SK-N-MC (cell line): ENCODE measurements around the gene MRPL23.
"Not testable (repeated sequence)": the region's sequence is repeated elsewhere in the genome, so short reads cannot be mapped to it uniquely, and the experiment has no call there.

Experiments used
- DNase-seq: peaks from one replicate; pipeline ENCODE4 v3.0.0-alpha.2; 2011; ENCODE audit warnings: low read depth, low spot score
- H3K27ac ChIP-seq: fragments of 200-600 bp; sonication (generic); 2 replicates; pipeline ENCODE4 v1.5.1; 2016; ENCODE audit warnings: mixed run types
- H3K36me3 ChIP-seq: fragments of 200-600 bp; sonication (generic); 2 replicates; pipeline ENCODE4 v1.6.1; 2017; ENCODE audit warnings: antibody characterized with exemption, low read length, mixed read lengths; ENCODE audit not compliant: insufficient read depth
- H3K4me3 ChIP-seq: fragments of 200-600 bp; sonication (generic); 2 replicates; pipeline ENCODE4 v1.5.1; 2016
- H3K9ac ChIP-seq: fragments of 200-600 bp; sonication (generic); 2 replicates; pipeline ENCODE4 v1.8.0; 2017; ENCODE audit warnings: mixed run types, mixed read lengths; ENCODE audit not compliant: insufficient read length
- H3K9me3 ChIP-seq: fragments of 200-600 bp; sonication (generic); 2 replicates; pipeline ENCODE4 v1.6.1; 2017; ENCODE audit warnings: low read depth, mild to moderate bottlenecking, antibody characterized with exemption, low read length, moderate library complexity, mixed read lengths
- EZH2 ChIP-seq: fragments of 200-600 bp; sonication (generic); IDR thresholded peaks from one replicate; pipeline ENCODE4 v1.6.1; 2017; ENCODE audit warnings: antibody characterized with exemption
- FOXP2 ChIP-seq: optimal IDR thresholded peaks from 2 replicates; pipeline ENCODE3; 2011; ENCODE audit warnings: mild to moderate bottlenecking, moderate library complexity; ENCODE audit not compliant: insufficient read depth; ENCODE audit errors: extremely low read length, control extremely low read depth
- POLR2AphosphoS5 ChIP-seq: IDR thresholded peaks from 2 replicates; pipeline ENCODE4 v1.6.1; 2012; ENCODE audit warnings: mild to moderate bottlenecking, low read depth, low read length, borderline replicate concordance

Gene MRPL23

DNA sequence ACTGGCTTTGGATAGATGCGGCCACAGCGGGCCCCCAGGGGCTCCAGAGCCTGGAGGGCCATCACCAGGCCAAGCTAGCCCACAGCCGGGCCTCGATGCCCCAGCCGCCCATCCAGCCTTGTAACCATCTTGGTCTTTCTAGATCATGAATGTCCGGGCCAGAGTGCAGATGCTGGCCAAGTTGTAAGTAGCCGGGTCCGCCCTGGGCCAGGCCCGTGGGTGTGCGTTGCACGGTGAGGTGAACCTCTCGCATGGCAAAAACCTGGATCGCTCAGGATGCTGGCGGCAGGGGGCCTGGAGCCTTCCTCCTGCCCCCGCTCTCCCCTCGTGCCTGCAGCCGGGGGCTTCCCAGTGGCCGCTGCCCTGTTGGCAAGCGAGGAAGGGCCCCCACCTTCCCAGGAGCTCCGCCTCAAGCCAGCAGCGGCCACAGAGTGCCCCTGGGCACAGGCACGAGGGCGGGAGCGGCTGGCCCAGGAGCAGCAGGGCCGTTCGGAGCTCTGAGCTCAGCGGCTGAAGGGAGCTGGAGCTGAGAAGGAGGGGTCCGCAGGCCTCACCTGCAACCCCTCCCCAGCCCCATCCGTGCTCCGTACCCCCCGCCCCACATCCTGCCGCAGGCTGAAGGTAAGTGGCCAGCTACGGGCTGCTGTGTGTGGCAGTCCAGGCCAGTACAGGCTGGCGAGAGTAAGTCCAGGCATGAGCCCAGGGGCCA is 10.9 kb upstream of the MRPL23 start:
- H3K9me3 ChIP-seq, result no peaks in the 10 kb centered on the region
- DNase-seq, result no peak
- no peak for TF ChIP-seq POLR2AphosphoS5
- no peak for TF ChIP-seq FOXP2
- TF ChIP-seq EZH2, result no peak
- H3K9ac ChIP-seq, result no peak overlapping the region
- no peaks in the 10 kb centered on the region for H3K36me3 ChIP-seq
- no peak overlapping the region for H3K27ac ChIP-seq
- no peak overlapping the region for H3K4me3 ChIP-seq

DNA sequence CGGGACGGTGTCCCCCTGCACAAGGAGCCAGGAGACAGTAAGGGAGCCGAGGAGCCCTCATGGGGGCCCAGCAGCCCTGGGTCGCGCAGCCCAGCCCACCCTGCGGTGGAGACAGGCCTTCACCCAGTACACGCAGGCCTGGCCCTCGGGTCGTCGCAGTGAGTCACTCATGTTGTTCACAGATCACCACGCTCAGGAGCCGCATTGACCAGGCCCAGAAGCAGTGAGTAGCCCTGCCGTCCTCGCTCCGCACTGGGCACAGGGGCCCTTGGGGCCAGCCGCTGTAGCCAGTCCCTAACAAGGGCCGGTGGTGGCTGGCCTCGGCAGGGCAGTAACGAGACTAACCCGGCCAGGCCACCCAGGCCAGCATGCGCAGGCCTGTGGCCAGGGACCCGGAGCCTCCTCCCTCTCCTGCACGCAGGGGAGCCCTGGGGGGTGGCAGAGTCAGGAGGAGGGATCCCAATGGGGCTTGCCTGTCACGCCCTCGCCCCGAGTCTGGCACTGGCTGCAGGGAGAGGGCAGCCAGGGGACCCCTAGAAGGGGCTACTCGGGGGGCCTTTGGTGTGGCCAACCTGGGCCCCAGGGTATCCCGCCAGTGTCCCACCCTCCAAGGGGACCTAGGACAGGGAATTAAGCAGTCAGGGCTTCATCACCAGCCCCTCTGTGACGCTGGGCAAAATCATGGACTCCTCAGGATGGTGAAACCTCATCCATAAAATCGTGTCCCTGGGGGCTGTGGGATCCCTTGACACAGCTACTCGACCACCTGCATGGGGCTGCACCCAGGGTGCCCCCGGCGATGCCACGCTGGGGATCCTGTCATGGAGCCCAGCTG is 10.1 kb upstream of the MRPL23 start:
- Histone ChIP-seq H3K9me3 (no peaks in the 10 kb centered on the region), H3K36me3 (no peaks in the 10 kb centered on the region), H3K9ac (no peak overlapping the region), H3K27ac (no peak overlapping the region), H3K4me3 (no peak overlapping the region)
- DNase-seq, result no peak
- TF ChIP-seq FOXP2, result no peak
- TF ChIP-seq POLR2AphosphoS5, result no peak
- no peak for TF ChIP-seq EZH2

DNA sequence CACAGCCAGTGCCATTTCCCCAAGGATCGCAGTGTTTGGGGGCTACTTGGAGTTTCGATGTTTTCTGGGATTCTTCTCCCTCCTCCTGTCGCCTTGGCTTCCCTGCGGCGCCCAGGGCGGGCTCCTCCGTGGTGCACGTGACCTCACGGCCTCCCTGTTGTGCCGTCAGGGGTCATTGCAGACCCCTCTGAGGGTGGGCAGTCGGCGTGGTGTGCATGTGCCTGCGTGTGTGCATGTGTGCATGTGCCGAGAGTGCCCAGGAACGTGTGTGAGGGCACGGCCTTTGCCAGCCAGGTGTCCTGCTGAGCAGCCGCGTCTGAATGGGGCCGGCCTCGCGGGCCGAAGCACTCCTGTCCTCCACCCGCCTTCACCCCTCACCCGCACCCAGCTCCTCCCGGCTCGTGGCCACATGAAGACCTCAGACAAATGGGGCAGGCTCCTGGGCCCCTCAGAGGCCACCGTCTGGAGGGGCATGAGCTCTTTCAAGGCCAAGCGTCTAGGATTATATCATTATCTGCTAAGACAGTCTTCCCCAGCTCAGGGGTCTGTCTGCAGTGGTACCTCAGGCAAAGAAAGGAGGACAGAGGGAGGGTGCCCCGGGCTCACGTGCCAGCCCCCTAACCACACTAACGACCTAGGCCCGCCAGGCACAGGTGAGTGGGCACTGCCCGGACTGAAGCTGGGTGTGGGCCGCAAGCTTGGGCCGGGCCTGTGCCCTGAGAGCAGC is 9.4 kb upstream of the MRPL23 start:
- H3K4me3 ChIP-seq, result no peak overlapping the region
- no peak for DNase-seq
- H3K9ac ChIP-seq, result no peak overlapping the region
- no peak overlapping the region for H3K27ac ChIP-seq
- no peaks in the 10 kb centered on the region for H3K36me3 ChIP-seq
- H3K9me3 ChIP-seq, result no peaks in the 10 kb centered on the region
- TF ChIP-seq EZH2 (no peak), FOXP2 (no peak), POLR2AphosphoS5 (no peak)

DNA sequence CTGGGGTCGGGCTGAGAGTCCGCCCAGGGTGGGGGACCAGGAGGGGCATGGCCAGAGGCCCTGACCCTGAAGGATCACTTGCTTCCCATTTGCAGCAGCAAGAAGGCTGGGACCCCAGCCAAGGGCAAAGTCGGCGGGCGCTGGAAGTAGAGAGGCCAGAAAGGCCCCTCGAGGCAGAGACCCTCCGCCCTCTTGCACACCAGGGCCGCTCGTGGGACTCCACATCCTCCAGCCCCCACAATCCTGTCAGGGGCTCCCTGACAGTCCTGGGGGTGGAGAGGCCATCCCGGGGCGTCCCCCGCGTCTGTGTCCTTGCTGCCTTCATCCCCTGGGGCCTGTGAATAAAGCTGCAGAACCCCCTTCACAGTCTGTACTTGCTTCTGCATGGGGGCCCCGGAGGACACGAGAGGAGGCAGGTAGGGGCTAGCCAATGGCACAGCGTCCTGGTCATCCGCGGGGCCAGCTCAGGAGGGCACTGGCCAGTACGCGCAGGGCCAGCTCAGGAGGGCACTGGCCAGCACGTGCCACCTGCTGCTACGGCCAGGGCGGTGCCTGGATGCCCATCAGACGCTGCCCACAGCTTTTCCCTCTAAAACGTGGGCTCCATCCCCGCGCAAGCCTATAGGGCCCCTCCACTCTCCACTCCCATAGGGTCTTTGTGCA is 8.7 kb upstream of the MRPL23 start:
- Histone ChIP-seq H3K36me3 (no peaks in the 10 kb centered on the region), H3K4me3 (no peak overlapping the region), H3K9ac (no peak overlapping the region), H3K9me3 (no peaks in the 10 kb centered on the region), H3K27ac (no peak overlapping the region)
- DNase-seq, result no peak
- TF ChIP-seq POLR2AphosphoS5, result no peak
- TF ChIP-seq EZH2, result no peak
- TF ChIP-seq FOXP2, result no peak

DNA sequence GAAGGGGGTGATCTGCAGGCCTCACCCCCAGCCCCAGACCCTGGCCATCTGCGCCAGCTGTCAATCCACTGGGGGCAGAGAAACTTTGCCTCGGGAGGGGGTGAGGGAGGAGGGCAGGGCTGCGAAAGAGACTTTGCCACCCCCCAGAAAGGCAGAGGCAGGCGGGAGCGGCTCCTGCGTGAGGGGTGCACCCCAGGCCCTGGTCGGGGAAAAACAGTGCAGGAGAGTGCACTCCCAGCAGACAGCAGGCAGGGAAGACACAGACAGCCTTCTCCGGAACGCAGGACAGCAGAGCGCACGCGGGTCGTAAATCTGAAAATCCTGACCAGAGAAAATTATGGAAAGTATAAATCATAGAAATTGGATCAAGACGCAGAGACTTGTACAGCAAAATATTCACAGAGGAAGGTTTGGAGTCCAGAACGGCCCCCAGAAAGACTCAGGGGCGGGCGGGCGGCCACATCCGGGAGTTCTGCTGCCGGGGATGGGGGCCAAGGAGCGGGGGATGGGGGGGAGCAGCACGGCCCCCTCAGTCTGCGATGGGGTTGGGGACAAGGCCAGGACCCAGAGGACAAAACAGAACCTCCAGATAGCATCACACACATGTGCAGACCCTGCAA is 8.0 kb upstream of the MRPL23 start:
- no peak overlapping the region for H3K9ac ChIP-seq

DNA sequence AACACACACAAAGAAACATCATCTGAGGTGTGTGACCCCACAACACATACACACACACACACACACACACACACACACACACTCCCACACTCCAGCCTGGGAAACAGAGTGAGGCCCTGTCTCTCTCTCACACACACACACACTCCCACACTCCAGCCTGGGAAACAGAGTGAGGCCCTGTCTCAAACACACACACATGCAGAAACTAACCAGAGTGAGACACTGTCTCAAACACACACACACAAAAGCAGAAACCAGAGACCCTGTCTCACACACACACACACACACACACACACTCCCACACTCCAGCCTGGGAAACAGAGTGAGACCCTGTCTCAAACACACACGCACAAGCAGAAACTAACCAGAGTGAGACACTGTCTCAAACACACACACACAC is 7.3 kb upstream of the MRPL23 start:
- not testable (repeated sequence) for H3K9ac ChIP-seq, H3K27ac ChIP-seq, H3K36me3 ChIP-seq, H3K4me3 ChIP-seq, DNase-seq, H3K9me3 ChIP-seq

More for the DNA sequence above, 8.0 kb upstream of the MRPL23 start:
- Histone ChIP-seq H3K9me3 (no peaks in the 10 kb centered on the region), H3K4me3 (no peak overlapping the region), H3K36me3 (no peaks in the 10 kb centered on the region), H3K27ac (no peak overlapping the region)
- no peak for DNase-seq
- no peak for TF ChIP-seq POLR2AphosphoS5
- TF ChIP-seq FOXP2, result no peak
- TF ChIP-seq EZH2, result no peak

DNA sequence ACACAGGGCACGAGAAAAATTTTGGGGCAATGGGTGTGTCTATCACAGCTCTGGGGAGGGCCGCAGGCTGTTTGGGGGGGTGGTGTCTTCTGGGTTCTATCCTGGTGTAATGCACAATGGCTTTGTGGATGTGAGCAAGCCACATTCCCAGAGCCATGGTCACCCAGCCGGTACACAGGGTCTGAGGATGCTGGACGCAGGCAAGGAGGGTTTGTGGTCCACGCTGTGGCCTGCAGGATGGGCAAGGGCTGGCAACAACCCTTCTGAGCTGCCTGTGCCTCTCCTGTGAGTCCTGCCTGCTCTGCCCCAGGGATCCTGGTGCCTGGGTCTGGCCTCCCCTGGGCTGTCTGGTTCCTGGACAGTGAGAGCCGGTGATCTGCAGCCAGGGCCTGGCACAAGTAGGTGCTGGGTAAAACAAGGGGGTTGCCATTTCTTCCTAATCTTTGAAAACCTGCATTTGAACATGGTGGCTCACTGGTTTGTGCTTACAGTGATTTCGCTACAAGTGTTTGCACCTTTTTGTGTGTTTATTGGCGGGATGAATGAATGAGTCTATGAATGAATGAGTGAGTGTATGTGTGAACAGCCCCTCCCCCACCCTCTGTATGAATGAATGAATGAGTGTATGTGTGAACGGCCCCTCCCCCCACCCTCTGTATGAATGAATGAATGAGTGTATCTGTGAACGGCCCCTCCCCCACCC is 4.4 kb upstream of the MRPL23 start:
- no peak overlapping the region for H3K27ac ChIP-seq
- H3K36me3 ChIP-seq, result no peaks in the 10 kb centered on the region
- H3K9ac ChIP-seq, result no peak overlapping the region
- TF ChIP-seq EZH2 (no peak), POLR2AphosphoS5 (no peak), FOXP2 (no peak)
- no peak for DNase-seq
- no peak overlapping the region for H3K4me3 ChIP-seq
- H3K9me3 ChIP-seq, result no peaks in the 10 kb centered on the region
